DMS79 treated with DMSO at 0.1 percent for 48 hours (cell line): ENCODE results near the gene GDPD3.
"Not testable (repeated sequence)": the region's sequence is repeated elsewhere in the genome, so short reads cannot be mapped to it uniquely, and the experiment has no call there.

ENCODE experiments used
- DNase-seq: peaks from one replicate; lab custom pipeline; 2025; lab: John Stamatoyannopoulos, UW

GDPD3 gene

DNA sequence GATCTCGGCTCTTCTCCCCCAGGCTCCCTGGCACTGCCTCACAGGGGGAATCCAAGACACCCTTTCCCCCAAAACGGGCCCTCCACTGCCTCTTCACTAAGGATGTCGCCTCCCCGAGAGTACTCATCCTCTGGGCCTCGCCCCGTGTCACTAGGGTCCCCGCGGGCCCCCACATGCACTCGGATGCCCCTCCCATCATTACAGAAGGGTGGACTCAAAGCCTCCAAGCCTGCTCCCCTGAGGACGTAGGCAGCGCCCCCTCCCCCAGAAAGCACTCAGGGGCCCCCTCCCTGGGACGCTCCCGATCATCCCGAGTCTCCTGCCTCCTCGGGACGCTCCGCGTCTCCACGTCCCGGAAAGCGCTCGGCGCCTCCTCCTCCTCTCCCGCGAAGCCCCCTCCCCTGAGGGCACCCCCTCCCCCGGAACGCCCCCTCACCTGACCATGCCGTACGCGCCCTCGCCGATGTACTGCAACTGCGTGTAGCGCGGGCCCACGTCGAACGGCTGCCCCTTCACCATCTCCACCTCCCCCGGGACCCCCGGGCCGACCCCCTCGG is 9.3 kb upstream of the GDPD3 start:
- no peak for DNase-seq

DNA sequence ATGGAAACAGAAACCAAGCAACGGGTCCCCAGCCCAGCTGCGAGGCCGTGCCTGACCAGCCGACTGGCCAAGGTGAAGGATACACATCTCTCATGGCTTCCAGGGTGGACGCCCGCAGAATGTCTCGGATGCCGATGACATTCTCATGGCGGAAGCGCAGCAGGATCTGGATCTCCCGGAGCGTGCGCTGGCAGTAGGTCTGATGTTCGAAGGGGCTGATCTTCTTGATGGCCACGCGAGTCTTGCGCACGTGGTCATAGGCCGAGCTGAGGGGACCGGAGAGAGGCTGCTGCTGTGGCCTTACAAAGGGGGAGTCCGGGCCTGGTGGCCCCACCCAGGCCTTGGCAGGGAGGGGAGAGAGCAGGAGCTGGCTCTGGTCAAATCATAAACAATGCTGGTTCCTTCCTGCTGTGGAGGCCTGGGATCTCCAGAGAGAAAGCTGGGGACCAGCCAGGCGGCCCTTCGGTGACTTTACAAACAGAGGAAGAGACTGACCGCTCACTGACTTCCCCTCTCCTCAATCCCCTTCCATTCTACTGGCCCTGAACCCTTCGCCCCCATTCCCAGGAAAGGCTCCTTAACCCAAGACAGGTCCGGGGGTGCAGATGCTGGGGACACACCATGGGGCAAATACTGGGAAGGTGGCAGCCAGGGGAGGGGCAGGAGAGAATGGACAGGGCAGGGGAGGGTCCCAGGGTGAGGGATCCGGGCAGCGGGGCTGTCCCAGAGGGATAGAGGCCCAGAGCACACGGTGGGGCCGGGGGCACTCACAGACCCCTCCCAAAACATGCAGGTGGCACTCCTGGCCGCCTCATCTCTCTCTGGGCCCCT is 8.6 kb upstream of the GDPD3 start:
- DNase-seq = no peak

DNA sequence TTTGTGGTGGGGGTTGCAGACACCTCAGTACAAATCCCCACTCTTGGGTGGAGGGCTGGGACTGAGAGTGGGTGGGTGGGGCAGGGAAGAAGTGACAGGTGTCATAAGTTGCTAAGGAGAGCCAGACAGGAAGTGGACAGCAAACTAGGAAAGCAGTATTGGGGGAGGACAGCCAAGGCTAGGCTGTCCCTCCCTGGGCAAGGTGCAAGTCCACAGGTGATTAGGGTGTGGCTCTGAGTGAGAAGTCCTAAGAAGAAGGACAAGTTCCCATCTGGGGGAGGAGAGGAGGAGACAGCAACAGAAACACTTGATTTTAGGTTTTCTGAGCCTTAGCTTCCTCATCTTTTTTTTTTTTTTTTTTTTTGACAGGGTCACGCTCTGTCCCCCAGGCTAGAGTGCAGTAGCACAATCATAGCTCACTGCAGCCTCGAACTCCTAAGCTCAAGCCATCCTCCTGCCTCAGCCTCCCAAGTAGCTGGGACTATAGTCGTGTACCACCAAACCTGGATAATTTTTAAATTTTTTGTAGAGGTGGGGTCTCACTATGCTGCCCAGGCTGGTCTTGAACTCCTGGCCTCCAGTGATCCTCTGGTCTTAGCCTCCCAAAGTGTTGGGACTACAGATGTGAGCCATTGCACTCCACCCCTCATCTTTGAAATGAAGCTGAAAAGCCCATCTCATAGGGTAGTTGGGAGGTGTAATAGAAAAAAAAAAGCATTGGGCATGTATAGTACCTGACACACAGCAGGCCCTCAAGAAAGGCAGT is 7.2 kb upstream of the GDPD3 start:
- DNase-seq = no peak

DNA sequence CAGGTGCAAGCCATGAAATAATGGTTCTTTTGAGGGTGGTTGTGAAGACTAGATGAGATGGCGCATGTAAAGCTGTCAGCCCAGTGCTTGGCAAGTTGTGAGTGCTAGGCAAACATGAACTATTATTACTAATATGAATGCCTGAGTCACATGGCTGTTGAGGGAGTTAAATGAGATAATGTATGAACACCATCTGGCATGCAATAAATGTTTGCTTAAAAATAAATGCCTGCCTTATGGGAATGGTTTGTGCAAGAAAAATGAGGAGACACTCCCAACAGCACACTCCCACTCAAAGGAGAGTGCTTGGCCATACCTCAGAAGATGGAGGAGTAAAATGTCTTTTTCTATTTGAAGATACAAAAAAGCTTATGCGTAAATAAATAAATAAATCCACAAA is 6.1 kb upstream of the GDPD3 start:
- DNase-seq = no peak

DNA sequence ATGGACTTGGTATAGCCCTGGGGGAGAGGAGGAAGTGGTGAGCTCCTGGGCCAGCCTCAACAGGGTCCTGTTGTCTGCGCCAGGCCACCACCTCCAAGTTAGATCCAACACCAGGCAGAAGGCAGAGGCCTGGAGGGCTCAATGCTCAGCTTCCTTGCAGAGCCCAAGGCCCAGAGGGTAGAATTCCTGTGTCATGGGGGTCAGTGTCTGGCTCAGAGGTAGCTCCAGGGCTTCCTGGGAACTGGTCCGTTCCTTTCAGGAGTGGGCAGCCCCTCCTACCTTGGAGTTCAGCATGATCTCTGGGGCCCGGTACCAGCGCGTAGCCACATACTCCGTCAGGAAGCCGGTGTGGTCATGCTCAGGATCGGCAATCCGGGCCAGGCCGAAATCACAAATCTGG is 4.4 kb upstream of the GDPD3 start:
- DNase-seq = no peak

DNA sequence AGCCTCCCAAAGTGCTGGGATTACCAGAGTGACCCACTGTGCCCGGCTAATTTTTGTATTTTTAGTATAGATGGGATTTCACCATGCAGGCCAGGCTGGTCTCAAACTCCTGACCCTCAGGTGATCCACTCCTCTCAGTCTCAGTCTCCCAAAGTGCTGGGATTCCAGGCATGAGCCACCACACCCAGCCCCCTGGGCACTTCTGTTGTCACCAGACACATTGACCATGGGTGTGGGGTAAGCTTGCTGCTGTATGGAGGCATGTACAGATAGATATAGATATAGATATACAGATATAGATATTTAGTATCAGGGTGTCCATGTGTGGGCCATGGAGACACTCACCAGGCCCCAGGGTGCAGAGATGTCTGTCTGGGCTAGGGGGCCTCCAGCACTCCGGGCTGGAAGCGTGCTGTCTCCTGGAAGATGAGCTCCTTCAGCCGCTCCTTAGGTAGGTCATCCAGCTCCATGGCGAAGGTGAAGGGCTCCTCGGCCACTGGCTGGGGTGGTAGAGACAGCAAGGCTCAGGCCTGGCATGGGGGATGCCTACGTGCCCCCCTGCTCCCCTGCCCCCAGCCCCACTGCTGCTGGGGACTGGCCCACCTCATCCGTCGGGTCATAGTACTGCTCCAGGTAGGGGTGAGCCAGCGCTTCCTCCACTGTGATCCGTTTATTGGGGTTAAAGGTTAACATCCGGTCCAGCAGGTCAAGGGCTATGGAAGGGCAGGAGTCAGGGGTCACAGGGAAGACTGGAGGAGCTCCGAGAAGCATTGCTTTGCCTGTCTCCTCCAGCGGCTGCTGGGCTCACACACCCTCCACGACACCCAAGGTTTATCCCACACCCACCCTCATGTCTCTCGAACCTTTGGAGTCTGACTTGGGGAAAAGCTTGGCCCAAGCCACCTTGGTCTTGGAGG is 3.2 kb upstream of the GDPD3 start:
- no peak for DNase-seq

DNA sequence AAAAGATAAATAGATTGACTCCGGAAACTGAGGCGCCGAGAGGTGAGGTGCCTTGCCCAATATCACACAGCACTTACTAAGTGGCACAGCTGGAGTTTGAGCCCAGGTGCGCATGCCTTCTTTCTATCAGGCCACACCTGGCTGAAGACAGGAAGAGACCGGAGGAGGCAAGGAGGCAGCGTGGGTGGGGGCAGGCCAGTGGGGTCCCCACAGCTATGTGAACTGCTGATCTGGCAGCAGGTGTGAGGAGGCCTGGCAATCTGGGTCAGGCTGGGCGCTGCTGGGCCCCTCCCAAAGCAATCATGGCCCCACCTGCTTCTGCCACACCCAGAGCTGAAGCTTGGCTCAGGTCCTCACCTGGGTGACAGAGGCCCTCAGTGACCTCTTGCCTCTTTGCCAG is 1.9 kb upstream of the GDPD3 start:
- no peak for DNase-seq

DNA sequence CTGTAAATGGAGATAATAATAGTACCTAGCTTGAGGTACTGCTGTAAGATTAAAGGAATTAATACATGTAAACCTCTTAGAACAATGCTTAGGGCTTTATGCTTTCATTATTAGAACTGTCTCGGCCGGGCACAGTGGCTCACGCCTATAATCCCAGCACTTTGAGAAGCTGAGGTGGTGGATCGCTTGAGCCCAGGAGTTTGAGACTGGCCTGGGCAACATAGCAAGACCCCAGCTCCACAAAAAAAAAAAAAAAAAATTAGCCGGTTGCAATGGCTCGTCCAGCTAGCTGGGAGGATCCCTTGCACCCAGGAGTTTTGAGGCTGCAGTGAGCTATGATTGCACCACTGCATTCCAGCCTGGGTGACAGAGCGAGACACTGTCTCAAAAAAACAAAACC is 1.5 kb upstream of the GDPD3 start:
- not testable (repeated sequence) for DNase-seq

DNA sequence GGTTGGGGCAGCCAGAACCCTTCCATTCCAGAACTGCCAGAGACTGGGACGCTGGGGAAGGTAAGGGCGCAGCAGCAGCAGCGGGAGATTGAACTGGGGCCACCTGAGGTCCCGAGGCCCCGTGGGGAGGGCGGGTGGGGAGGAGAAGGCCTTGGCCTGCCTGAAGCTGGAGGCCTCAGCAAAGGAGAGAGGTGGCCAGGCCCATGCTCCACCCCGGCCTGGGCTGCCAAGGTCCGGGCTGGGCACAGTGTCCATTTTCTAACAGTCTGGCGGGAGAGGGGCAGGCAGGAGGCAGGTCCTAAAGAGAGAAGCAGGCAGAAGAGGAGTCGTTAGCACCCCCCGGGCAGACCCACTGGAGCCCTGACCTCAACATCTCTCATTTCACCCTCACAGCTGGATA is 1.1 kb upstream of the GDPD3 start:
- no peak for DNase-seq

DNA sequence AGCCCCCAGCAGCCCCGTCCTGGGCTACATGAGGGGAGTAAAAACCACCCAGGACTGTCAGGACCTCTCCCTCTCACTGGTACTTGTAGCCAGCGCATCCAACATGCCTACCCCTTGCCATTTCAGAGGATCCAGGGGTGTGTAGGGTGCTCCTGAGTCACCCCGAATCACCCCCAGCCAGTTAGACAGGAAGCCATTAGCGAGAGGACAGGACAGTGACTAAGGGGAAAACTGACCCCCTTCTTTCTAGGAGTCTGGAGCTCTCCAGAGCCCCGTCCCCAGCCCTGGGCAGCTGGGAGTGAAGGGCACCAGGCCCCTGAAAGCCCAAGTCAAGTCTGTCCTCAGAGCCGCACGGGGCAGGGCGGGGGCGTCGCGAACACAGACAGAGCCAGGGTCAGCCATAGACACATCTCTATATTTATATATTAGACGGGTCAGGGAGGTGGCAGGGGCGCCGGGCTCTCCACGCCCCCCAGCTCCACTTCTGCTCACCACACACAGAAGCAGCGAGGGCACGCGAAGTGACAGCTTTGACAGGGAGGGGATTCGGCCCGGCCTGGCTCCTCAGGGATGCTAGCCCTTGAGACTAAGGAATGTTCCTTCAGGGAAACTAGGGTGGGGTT is 485 bp upstream of the GDPD3 start:
- no peak for DNase-seq

DNA sequence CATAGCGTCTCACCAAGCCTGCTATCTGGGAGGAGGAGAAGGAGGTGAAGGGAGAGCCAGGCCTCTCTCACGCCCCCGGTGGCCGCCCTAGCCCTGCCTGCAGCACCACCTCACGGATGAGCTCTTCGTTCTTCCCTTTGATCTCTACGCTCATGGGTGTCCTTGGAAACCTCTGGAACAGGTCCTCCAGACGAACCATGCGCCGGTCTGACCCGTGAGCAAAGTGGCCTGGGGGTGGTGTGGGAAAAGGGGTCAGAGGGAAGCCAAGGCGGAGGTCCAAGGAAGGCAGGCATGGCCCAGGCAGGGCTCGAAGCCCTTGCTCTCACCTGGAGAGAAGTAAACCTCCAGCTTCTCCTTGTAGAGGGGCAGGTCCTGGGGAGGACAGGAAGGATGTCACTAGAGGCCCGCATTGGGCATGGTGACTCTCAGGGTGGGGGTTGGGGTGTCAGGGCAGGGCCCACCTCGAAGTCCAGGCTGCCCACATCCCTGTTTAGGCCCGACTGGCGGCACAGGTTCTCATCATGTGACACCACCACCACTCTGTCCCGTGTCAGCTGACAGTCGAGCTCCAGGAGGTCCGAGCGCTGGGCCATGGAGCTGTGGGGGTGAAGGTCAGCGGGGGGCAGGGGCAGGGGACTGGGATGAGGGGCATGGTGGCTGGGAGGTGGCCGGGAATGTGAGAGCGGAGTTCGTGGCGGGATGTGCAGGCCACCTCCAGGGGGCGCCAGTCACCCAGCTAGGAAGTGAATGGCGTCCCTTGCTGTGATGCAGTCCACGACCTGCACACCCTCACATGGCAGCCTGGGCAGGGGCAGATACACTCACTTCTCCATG is 923 bp downstream of the GDPD3 start:
- no peak for DNase-seq

DNA sequence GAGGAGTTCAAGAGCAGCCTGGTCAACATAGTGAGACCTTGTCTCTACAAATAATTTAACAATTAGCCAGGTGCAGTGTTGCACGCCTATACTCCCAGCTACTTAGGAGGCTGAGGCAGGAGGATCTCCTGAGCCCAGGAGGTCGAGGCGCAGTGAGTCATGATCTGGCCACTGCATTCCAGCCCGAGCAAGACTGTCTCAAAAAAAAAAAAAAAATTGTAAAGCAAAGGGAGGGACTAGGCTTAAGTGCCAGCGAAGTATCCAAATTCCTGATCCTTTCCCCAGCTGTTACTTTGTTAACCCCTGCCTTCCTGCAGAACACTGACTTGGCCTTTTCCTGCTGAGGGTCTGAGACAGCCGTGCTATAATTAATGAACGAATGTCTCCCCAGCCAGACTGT is 2.7 kb downstream of the GDPD3 start:
- no peak for DNase-seq

DNA sequence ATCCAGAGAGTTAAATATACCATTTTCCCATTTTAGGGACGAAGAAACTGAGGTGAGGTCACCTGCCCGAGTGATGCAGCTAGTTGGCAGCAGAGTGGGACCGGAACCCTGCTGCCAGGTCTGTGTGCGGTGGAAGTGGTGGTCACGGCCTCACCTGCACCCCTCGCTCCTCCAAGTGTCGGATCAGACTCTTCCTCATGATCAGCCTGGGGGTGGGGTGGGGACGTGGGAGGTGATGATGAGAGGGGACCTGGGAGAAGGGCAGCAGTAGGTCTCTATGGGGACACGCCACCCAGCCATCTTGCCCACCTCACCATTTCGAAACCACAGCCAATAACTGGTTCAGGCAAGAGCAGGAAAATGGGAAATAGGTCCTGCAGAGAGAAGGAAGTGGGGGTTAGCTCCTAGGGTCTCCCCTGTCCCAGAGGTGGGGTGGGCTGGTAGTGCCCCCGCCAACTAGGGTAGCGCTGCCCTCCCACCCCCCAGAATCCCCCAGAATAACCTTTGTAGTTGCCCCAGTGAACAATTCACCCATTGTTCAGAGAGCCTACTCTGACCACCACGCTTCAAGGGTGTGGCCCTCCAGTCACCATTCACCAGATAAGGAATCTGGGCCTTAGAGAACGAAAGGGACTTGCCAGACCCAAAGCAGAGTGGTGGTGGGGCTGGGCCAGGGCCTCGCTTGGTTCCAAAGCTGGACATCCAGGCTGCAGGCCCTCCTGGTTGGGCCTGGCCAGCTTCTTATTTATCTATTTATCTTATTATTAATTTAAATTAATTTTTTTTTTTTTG is 5.1 kb downstream of the GDPD3 start:
- DNase-seq = no peak

DNA sequence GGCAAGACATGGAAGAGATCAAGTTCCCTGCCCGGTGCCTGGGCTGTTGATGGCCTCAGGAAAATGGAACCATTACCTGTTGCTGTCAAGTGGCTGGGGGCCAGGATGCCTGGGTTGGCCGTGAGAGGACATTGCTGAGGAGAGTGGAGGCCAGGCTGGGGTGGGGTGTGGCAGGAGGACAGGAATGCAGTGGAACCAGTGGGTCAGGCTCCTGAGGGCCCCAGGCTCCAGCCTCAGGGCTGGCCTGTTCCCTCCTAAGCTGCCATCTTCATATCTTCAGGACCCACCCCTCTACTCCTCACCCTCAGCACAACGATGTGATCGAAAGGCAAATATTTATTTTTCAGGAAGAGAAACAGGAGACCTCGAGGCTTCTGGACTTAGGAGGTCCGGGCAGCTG is 8.8 kb downstream of the GDPD3 start:
- DNase-seq = no peak

DNA sequence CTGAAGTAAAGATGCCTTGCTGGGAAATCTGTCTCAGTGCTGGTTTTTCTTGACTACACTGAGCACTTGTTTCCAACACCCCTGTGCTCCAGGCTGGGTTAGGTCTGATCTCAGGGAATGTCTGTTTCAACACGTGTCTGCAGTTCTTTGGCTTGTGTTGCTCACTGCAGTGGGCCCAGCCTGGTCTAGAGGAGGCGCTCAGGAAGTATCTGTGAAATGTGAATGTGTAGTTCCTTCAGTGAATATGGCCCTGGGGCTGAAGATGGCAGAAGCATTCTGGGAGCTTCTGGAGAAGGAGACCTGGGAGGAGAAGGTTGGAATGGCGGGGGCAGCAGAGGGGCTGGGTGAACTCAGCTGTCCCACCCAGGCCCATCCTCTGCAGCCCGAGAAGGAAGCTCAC is 9.2 kb downstream of the GDPD3 start:
- DNase-seq = no peak

DNA sequence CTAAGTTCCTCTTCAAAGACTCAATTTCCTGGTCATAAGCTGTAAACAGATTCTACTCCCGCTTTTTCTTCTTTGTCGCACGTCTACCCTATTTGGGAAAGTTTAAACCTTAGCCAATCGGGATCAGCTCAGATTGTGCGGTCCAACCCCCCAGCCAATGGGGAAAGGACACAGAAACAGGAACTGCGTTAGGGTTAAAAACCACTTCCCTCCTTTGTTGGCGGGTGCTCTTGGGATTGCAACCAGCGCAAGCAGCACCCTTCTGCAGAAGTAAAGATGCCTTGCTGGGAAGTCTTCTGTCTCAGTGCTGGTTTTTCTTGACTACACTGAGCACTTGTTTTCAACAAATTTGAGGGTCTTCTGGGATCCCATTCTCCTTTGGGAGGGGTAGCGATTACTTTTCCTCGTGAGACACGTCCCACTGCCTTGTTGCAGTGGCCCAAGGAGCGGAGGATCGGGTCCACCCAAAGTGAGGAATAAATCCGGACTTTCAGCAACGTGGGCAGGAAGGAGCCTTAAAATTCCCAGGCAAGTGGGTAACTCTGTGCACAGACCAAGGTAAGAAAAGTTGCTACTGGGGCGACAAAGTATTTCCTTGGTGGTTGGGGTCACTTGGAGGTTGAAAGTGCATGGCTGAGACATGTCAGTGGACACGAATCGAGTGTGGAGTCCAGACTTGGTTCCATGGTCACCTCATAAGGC is 16.3 kb downstream of the GDPD3 start:
- no peak for DNase-seq

DNA sequence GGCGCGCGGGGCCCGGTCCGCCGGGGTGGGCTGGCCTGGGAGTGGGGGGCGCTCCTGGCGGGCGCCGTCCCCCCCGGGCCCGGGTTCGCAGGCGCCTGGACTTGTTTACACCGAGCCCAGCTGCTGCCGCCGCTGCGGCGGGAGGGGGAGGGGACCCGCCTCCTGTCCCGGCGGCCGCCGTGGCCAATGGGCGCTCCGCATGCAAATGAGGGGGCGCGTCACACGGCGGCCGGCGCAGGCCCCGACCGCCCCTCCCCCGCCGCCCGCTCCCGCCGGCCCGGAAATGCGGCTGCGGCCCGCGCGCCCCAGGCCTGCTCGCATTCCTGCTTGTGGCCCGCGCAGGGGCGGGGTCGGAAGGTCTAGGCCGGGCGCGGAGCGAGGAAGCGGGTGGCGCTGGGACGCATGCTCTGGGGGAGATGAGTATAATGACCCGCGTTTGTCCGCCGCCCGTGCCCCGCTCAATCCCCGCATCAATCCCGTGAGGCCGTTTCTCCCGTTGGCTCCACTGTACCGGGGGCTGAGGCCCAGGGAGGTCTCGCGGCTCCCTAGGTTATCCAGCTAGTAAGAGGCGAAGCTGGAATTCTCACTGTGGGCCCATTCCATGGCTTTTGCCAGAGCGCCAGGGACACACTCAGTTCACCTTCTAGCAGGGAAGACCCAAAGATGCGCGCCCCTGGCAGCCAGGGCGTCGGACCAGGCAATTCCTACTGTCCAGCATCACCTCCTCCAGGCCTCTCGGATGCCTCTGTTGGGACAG is 17.1 kb downstream of the GDPD3 start, which contains the start of gene YPEL3:
TSS of gene YPEL3 (minus strand) at position 109 of the 757 bp plus-strand sequence. CDS start 731 bp downstream, outside the sequence.
- peak; percentile 36 for DNase-seq
